IMR-90 (cell line): ENCODE measurements around the gene RBM42. TPM values are rescaled to one million over a fixed set of nuclear protein-coding genes. Genes with fewer than 3 reads are reported as not detected.
"Not testable (repeated sequence)": the region's sequence is repeated elsewhere in the genome, so short reads cannot be mapped to it uniquely, and the experiment has no call there.

Experiments
- ATAC-seq: fragments of 200-7000 bp; cut with Tn5 transposase; 2 replicates; pipeline ENCODE4 v1.9.1; 2020; ENCODE audit warnings: low read depth, mild to moderate bottlenecking, moderate library complexity
- BruUV-seq: library from RNA; stranded (reverse); fragments of 400-500 nt; replicated peaks from 2 replicates; lab custom pipeline; 2021; lab: Mats Ljungman, UMichigan
- CTCF ChIA-PET: fragments of 300-600 bp; formaldehyde crosslinking; extraction: SDS; loops from one replicate; lab custom pipeline; 2021; ENCODE audit warnings: antibody characterized with exemption; lab: Yijun Ruan, JAX
- POLR2A ChIA-PET: fragments of 300-600 bp; sonication (Branson Sonifier 250); formaldehyde crosslinking; loops from one replicate; lab custom pipeline; 2022; ENCODE audit warnings: antibody characterized with exemption; ENCODE audit not compliant: unreplicated experiment; lab: Charles Lee
- DNase-seq: peaks from one replicate; pipeline ENCODE4 v3.0.0; 2013
- H2AFZ ChIP-seq: replicated peaks from 2 replicates; pipeline ENCODE3; 2013; ENCODE audit warnings: low read length, mild to moderate bottlenecking; ENCODE audit not compliant: poor library complexity
- H2AK5ac ChIP-seq: 2 replicates; pipeline ENCODE4 v1.6.1; 2013; ENCODE audit warnings: low read depth, low read length, inconsistent platforms
- H2AK9ac ChIP-seq: replicated peaks from 2 replicates; pipeline ENCODE3; 2013; ENCODE audit warnings: mild to moderate bottlenecking, low read depth, low read length, moderate library complexity; ENCODE audit not compliant: poor library complexity
- H2BK120ac ChIP-seq: 2 replicates; pipeline ENCODE4 v1.6.1; 2013; ENCODE audit warnings: low read depth, low read length, inconsistent platforms
- H2BK15ac ChIP-seq: 3 replicates; pipeline ENCODE4 v1.6.1; 2013; ENCODE audit warnings: low read depth, low read length, inconsistent platforms
- H2BK20ac ChIP-seq: 2 replicates; pipeline ENCODE4 v1.6.1; 2013; ENCODE audit warnings: low read depth, mild to moderate bottlenecking, inconsistent platforms, low read length, moderate library complexity
- H2BK5ac ChIP-seq: 2 replicates; pipeline ENCODE4 v1.6.1; 2013; ENCODE audit warnings: mild to moderate bottlenecking, low read depth, low read length, inconsistent platforms; ENCODE audit not compliant: poor library complexity, severe bottlenecking
- H3K14ac ChIP-seq: replicated peaks from 2 replicates; pipeline ENCODE4 v1.6.1; 2013; ENCODE audit warnings: low read depth, low read length, inconsistent platforms
- H3K18ac ChIP-seq: 2 replicates; pipeline ENCODE4 v1.6.1; 2013; ENCODE audit warnings: low read depth, low read length, control low read depth
- H3K23ac ChIP-seq: 2 replicates; pipeline ENCODE4 v1.6.1; 2013; ENCODE audit warnings: low read depth, low read length, inconsistent platforms
- H3K27ac ChIP-seq: 2 replicates; pipeline ENCODE4 v1.5.1; 2013; ENCODE audit warnings: mild to moderate bottlenecking, control low read depth, low read length; ENCODE audit not compliant: insufficient read depth
- H3K27me3 ChIP-seq: 2 replicates; pipeline ENCODE4 v1.6.1; 2013; ENCODE audit warnings: low read length; ENCODE audit not compliant: control insufficient read depth, insufficient read depth
- H3K36me3 ChIP-seq: 2 replicates; pipeline ENCODE4 v1.6.1; 2013; ENCODE audit warnings: low read length, mixed read lengths; ENCODE audit not compliant: control insufficient read depth, insufficient read depth
- H3K4ac ChIP-seq: 2 replicates; pipeline ENCODE4 v1.6.1; 2013; ENCODE audit warnings: low read depth, low read length, inconsistent platforms
- H3K4me1 ChIP-seq: 2 replicates; pipeline ENCODE4 v1.6.1; 2013; ENCODE audit warnings: low read length, mixed read lengths; ENCODE audit not compliant: control insufficient read depth, insufficient read depth
- H3K4me2 ChIP-seq: 2 replicates; pipeline ENCODE4 v1.6.1; 2013; ENCODE audit warnings: low read depth, mild to moderate bottlenecking, control low read depth, low read length, moderate library complexity
- H3K4me3 ChIP-seq: 2 replicates; pipeline ENCODE4 v1.5.1; 2013; ENCODE audit warnings: low read depth, mild to moderate bottlenecking, control low read depth, low read length, moderate library complexity; ENCODE audit not compliant: insufficient read depth
- H3K56ac ChIP-seq: 2 replicates; pipeline ENCODE4 v1.6.1; 2013; ENCODE audit warnings: low read length, inconsistent platforms; ENCODE audit not compliant: insufficient read depth; ENCODE audit errors: extremely low read depth
- H3K79me1 ChIP-seq, 2 experiments: 2 replicates each; pipeline ENCODE4 v1.6.1; 2013; ENCODE audit warnings: low read length in 2 of 2, inconsistent platforms in 1 of 2, low read depth in 1 of 2
- H3K9ac ChIP-seq: 2 replicates; pipeline ENCODE4 v1.6.1; 2013; ENCODE audit warnings: low read depth, low read length, control low read depth
- H3K9me1 ChIP-seq: 2 replicates; pipeline ENCODE4 v1.6.1; 2013; ENCODE audit warnings: low read length, inconsistent platforms; ENCODE audit not compliant: insufficient read depth
- H3K9me3 ChIP-seq: 2 replicates; pipeline ENCODE4 v1.6.1; 2013; ENCODE audit warnings: low read length; ENCODE audit not compliant: control insufficient read depth, insufficient read depth
- H4K20me1 ChIP-seq: 2 replicates; pipeline ENCODE4 v1.6.1; 2013; ENCODE audit warnings: low read length, inconsistent platforms; ENCODE audit not compliant: insufficient read depth
- H4K5ac ChIP-seq: 2 replicates; pipeline ENCODE4 v1.6.1; 2013; ENCODE audit warnings: mild to moderate bottlenecking, low read depth, low read length, control low read depth
- H4K8ac ChIP-seq, 2 experiments: 2 replicates each; pipeline ENCODE4 v1.6.1; 2013; ENCODE audit warnings: low read depth in 2 of 2, low read length in 2 of 2, control low read depth in 1 of 2, inconsistent platforms in 1 of 2
- H4K91ac ChIP-seq: 2 replicates; pipeline ENCODE4 v1.6.1; 2013; ENCODE audit warnings: low read depth, low read length, inconsistent platforms; ENCODE audit not compliant: insufficient read depth
- WGBS, 2 experiments: methylation state at CpG; one replicate each; pipeline versions ENCODE4 v1.1.5 to v1.1.7; 2013; ENCODE audit warnings: missing lambda C conversion rate in 2 of 2; ENCODE audit not compliant: insufficient read length in 1 of 2; ENCODE audit errors: extremely low coverage in 2 of 2; 5-methylcytosine and 5-hydroxymethylcytosine counted together
- dilution Hi-C: fragments of 300-500 bp; cut with HindIII; formaldehyde crosslinking; loops from one replicate; pipeline ENCODE4 v1.14.3; 2018; ENCODE audit warnings: low sequenced_read_pairs; ENCODE audit not compliant: unreplicated experiment
- in situ Hi-C: fragments of 300-500 bp; cut with MboI; formaldehyde crosslinking; loops from 3 replicates; pipeline ENCODE4 v1.14.3; 2019; ENCODE audit warnings: low sequenced_read_pairs, inconsistent platforms, mixed read lengths
- intact Hi-C: fragments of 100-400 bp; cut with micrococcal nuclease; formaldehyde crosslinking; loops from 2 replicates; pipeline ENCODE4 v1.10.0; 2022
- polyA plus RNA-seq, 3 experiments: library from polyadenylated mRNA; depleted of rRNA; stranded (reverse); fragments of >200 nt; gene quantifications; 2 replicates each; pipeline ENCODE4 v1.2.3, GENCODE V29; 2012; ENCODE audit warnings: low replicate concordance in 1 of 3
- total RNA-seq: library from RNA; depleted of rRNA; stranded (reverse); fragments of >200 nt; gene quantifications from 2 replicates; pipeline ENCODE4 v1.2.3, GENCODE V29; 2012

RBM42 gene
- total and polyA plus RNA-seq, 2 of the 4 experiments (the other 2 are of a cell fraction), result 19.0 to 41.5 TPM

DNA sequence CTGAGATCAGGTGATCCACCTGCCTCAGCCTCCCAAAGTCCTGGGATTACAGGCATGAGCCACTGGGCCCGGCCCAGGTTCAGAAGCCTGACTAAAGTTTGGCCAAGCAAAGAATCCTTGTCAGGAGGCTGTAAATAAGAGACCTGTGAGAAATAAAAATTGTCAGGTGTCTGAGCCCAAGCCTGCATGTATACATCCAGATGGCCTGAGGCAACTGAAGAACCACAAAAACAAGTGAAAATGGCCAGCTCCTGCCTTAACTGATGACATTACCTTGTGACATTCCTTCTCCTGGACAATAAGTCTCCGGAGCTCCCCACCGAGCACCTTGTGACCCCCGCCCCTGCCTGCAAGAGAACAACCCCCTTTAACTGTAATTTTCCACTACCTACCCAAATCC, 24.4 kb upstream of the RBM42 start:
- no CpG with 5 or more reads among the region's 4 CpGs for WGBS, 2 experiments
- H2AK5ac ChIP-seq, H3K4me2 ChIP-seq, H3K27me3 ChIP-seq, H2BK15ac ChIP-seq, CTCF ChIA-PET, H3K23ac ChIP-seq, H3K36me3 ChIP-seq, ATAC-seq, H4K8ac ChIP-seq, H3K14ac ChIP-seq, H3K27ac ChIP-seq, H3K9me3 ChIP-seq, H4K20me1 ChIP-seq, H3K4me1 ChIP-seq, H2AK9ac ChIP-seq, DNase-seq, H3K4ac ChIP-seq, H4K5ac ChIP-seq, dilution Hi-C loops, H2BK20ac ChIP-seq, H3K79me1 ChIP-seq, intact Hi-C loops, H3K9ac ChIP-seq, H2BK120ac ChIP-seq, H3K4me3 ChIP-seq, in situ Hi-C loops, H2AFZ ChIP-seq, H3K56ac ChIP-seq, POLR2A ChIA-PET, H4K91ac ChIP-seq, BruUV-seq, H2BK5ac ChIP-seq, H3K9me1 ChIP-seq, H3K18ac ChIP-seq: not testable (repeated sequence)

DNA sequence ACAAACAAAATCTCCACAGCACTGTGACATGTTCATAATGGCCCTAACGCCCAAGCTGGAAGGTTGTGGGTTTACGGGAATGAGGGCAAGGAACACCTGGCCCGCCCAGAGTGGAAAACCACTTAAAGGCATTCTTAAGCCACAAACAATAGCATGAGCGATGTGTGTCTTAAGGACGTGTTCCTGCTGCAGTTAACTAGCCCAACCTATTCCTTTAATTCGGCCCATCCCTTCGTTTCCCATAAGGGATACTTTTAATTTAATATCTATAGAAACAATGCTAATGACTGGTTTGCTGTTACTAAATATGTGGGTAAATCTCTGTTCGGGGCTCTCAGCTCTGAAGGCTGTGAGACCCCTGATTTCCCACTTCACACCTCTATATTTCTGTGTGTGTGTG, 21.7 kb upstream of the RBM42 start:
- H2AK9ac ChIP-seq, H3K14ac ChIP-seq, H2BK15ac ChIP-seq, H3K18ac ChIP-seq, H3K27me3 ChIP-seq, dilution Hi-C loops, H4K20me1 ChIP-seq, H2BK120ac ChIP-seq, H2AK5ac ChIP-seq, H3K79me1 ChIP-seq, H4K8ac ChIP-seq, H3K36me3 ChIP-seq, H2BK5ac ChIP-seq, H3K27ac ChIP-seq, H3K56ac ChIP-seq, H4K91ac ChIP-seq, ATAC-seq, H3K4me1 ChIP-seq, POLR2A ChIA-PET, DNase-seq, H3K4me2 ChIP-seq, H3K4ac ChIP-seq, H3K23ac ChIP-seq, in situ Hi-C loops, H3K4me3 ChIP-seq, BruUV-seq, H2BK20ac ChIP-seq, H3K9me3 ChIP-seq, H4K5ac ChIP-seq, H2AFZ ChIP-seq, H3K9me1 ChIP-seq, intact Hi-C loops, H3K9ac ChIP-seq: not testable (repeated sequence)
- CTCF ChIA-PET, result interaction anchor here (1.0 kb wide), 1 partner anchor 36 kb away, joined by 3 read pairs; no protein-coding TSS in a partner anchor
- whole genome bisulfite sequencing, 2 experiments, result no CpG with 5 or more reads among the region's 8 CpGs
